Osteocyte (in vitro differentiated cells): ENCODE measurements around the gene DNAJC11. TPM values are rescaled to one million over a fixed set of nuclear protein-coding genes. Genes with fewer than 3 reads are reported as not detected.

ENCODE experiments used
- DNase-seq: peaks from one replicate; pipeline ENCODE4 v3.0.0; 2021; ENCODE audit warnings: mixed read lengths; ENCODE audit not compliant: unreplicated experiment; ENCODE audit errors: extremely low spot score
- H3K27ac Mint-ChIP-seq: one replicate; pipeline ENCODE4 v1.8.0; 2021; ENCODE audit warnings: mild to moderate bottlenecking, mixed read lengths; ENCODE audit not compliant: unreplicated experiment
- H3K27me3 Mint-ChIP-seq: one replicate; pipeline ENCODE4 v1.8.0; 2021; ENCODE audit warnings: mixed read lengths; ENCODE audit not compliant: unreplicated experiment
- H3K36me3 Mint-ChIP-seq: one replicate; pipeline ENCODE4 v1.8.0; 2021; ENCODE audit warnings: mixed read lengths; ENCODE audit not compliant: unreplicated experiment
- H3K4me1 Mint-ChIP-seq: one replicate; pipeline ENCODE4 v1.8.0; 2021; ENCODE audit warnings: mixed read lengths; ENCODE audit not compliant: unreplicated experiment
- H3K4me3 Mint-ChIP-seq: one replicate; pipeline ENCODE4 v1.8.0; 2021; ENCODE audit warnings: mild to moderate bottlenecking, moderate library complexity, mixed read lengths; ENCODE audit not compliant: unreplicated experiment
- H3K9me3 Mint-ChIP-seq: one replicate; pipeline ENCODE4 v1.8.0; 2021; ENCODE audit warnings: mixed read lengths; ENCODE audit not compliant: unreplicated experiment
- total RNA-seq: library from RNA; stranded (reverse); gene quantifications from 2 replicates; pipeline ENCODE4 v1.2.1, GENCODE V29; 2021
- TF ChIP-seq, protein P1 (sequence below): fragments of 200-600 bp; sonication (generic); IDR thresholded peaks from 2 replicates; pipeline ENCODE4 v1.5.0; 2021; ENCODE audit warnings: antibody characterized with exemption, mild to moderate bottlenecking, moderate library complexity

Gene DNAJC11
- total RNA-seq, 1 donor from 2014 or later: 52.9 TPM

DNA sequence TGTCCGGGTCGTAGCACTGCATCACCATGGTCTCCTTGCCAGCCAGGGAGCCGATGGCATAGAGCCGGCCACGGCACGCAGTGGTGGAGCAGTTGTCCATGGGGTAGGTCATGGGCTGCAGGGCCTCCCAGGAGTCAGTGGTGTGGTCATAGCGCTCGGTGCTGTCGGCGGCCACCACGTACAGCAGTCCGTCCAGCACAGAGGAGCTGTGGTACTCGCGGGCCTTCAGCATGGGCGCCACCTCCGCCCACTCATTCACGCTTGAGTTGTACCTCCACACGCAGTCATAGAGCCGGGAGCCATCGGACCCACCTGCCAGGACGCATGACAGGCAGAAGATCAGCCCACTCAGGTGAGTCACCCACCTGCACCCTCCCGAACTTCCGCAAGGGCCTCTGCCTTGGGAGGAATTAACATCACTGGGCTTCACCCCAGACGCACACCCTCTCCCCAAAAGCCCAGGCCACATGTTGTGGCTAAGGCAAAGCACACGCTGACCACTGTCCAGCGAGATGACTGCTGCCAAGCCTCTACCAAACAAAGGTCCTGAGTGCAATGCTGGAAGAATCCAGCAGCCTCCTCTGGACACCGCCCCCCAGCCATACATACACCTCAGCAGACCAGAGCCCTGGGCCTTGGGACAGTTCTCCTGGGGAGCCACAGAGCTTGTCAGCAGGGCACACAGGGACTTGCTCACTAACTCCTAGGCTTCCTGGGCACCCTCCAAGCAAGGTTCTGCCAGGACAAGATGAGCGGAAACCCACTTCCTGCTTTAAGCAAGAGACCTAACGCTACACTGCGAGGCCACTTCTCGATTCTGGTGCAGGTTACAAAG, 102.3 kb downstream of the DNAJC11 start:
- Mint-ChIP-seq H3K4me3 (peak overlapping the region; percentile 44), H3K27me3 (no peaks in the 10 kb centered on the region), H3K27ac (no peak overlapping the region), H3K36me3 (peaks cover 17% of the 10 kb centered on the region), H3K4me1 (peaks cover 29% of the 10 kb centered on the region), H3K9me3 (no peaks in the 10 kb centered on the region)
- no peak for DNase-seq
- TF ChIP-seq, protein P1, sequence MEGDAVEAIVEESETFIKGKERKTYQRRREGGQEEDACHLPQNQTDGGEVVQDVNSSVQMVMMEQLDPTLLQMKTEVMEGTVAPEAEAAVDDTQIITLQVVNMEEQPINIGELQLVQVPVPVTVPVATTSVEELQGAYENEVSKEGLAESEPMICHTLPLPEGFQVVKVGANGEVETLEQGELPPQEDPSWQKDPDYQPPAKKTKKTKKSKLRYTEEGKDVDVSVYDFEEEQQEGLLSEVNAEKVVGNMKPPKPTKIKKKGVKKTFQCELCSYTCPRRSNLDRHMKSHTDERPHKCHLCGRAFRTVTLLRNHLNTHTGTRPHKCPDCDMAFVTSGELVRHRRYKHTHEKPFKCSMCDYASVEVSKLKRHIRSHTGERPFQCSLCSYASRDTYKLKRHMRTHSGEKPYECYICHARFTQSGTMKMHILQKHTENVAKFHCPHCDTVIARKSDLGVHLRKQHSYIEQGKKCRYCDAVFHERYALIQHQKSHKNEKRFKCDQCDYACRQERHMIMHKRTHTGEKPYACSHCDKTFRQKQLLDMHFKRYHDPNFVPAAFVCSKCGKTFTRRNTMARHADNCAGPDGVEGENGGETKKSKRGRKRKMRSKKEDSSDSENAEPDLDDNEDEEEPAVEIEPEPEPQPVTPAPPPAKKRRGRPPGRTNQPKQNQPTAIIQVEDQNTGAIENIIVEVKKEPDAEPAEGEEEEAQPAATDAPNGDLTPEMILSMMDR: no peak

- H3K9me3 Mint-ChIP-seq: no peaks in the 10 kb centered on the region
- no peak overlapping the region for H3K4me3 Mint-ChIP-seq
- H3K27ac Mint-ChIP-seq: no peak overlapping the region
- no peaks in the 10 kb centered on the region for H3K27me3 Mint-ChIP-seq
- H3K4me1 Mint-ChIP-seq: peaks cover 19% of the 10 kb centered on the region
- H3K36me3 Mint-ChIP-seq: peaks cover 22% of the 10 kb centered on the region
- DNase-seq: no peak
- TF ChIP-seq, protein P1: no peak
Measured at GRCh38 chr1:6597777-6598131, 103.9 kb downstream of the DNAJC11 start.

DNA sequence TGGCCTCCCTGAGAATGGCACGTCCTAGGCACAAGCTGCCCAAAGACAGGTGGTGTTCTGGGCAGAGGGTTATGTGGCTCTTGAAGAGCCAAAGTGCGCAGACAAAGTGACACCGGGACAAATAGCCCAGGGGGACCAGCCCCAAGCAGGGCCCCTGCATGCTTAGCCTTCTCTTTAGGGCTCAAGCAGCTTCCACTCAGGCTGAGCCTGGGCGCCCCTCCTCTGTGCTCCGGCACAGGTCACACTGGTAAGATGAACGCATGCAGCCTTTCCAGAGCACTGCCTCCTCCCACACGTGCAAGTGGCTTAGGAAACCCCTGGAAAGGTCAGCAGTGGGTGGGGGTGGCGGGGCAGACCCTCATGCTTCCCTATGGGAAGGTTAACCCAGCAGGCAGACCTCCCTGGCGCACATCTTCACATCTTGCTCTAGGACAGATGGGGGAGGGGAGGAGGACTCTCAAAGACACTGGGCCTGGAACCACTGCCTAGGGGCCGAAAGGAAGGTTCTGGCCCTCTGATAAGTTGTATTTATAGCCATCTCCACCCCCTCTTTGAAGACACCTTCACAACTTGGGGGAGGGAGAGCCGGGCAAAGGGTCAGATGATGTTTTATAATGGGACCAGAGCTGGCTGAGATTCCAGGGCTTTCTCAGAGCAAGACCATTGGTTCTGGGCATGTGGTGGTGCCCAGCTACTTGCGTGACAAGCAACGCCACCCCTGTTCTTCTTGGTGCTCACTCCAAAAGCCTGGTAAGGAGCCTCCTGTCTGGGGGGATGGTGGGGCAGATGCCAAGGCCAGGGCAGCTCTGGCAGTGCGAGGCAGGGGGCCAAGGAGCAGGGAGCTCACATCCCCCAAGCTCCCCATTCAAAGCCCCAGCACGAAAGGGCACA, 104.5 kb downstream of the DNAJC11 start:
- TF ChIP-seq, protein P1: no peak
- no peaks in the 10 kb centered on the region for H3K27me3 Mint-ChIP-seq
- no peaks in the 10 kb centered on the region for H3K9me3 Mint-ChIP-seq
- no peak overlapping the region for H3K27ac Mint-ChIP-seq
- H3K4me1 Mint-ChIP-seq: peaks cover 19% of the 10 kb centered on the region
- no peak for DNase-seq
- H3K36me3 Mint-ChIP-seq: peaks cover 22% of the 10 kb centered on the region
- H3K4me3 Mint-ChIP-seq: no peak overlapping the region

DNA sequence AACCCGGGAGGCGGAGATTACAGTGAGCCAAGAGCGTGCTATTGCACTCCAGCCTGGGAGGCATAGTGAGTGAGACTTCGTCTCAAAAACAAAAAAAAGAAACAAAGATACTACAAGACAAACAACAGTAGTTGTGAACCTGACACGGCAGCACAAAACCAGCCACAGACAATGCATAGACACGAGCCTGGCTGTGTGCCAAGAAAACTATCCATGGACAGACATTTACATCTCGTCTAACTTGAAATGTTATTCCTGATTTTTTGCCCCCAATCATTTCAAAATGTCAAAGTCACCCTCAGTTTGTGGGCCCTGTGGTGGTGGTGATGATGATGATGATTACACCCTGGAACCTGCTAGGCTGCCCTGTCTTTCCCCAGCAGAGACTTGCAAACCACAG, 105.3 kb downstream of the DNAJC11 start:
- Mint-ChIP-seq H3K4me1 (peaks cover 19% of the 10 kb centered on the region), H3K9me3 (no peaks in the 10 kb centered on the region), H3K4me3 (no peak overlapping the region), H3K36me3 (peaks cover 22% of the 10 kb centered on the region), H3K27ac (peak overlapping the region; percentile 38), H3K27me3 (no peaks in the 10 kb centered on the region)
- TF ChIP-seq, protein P1: no peak
- no peak for DNase-seq
